Hepatocyte (in vitro differentiated cells): ENCODE results near the gene ENAH.

ENCODE experiments used
- EZH2 ChIP-seq: fragments of 200-600 bp; sonication (generic); IDR thresholded peaks from 2 replicates; pipeline ENCODE4 v1.6.1; 2016; ENCODE audit warnings: antibody characterized with exemption, mild to moderate bottlenecking, borderline replicate concordance
- EZH2phosphoT487 ChIP-seq: fragments of 200-600 bp; sonication (generic); IDR thresholded peaks from one replicate; pipeline ENCODE4 v1.6.1; 2018; ENCODE audit warnings: antibody characterized with exemption, mild to moderate bottlenecking, low read depth, moderate library complexity; ENCODE audit not compliant: unreplicated experiment, severe bottlenecking
- TF ChIP-seq, protein P1 (sequence below): fragments of 200-600 bp; sonication (generic); IDR thresholded peaks from 2 replicates; pipeline ENCODE4 v1.5.1; 2016; ENCODE audit warnings: antibody characterized with exemption, mild to moderate bottlenecking; ENCODE audit not compliant: poor library complexity

DNA sequence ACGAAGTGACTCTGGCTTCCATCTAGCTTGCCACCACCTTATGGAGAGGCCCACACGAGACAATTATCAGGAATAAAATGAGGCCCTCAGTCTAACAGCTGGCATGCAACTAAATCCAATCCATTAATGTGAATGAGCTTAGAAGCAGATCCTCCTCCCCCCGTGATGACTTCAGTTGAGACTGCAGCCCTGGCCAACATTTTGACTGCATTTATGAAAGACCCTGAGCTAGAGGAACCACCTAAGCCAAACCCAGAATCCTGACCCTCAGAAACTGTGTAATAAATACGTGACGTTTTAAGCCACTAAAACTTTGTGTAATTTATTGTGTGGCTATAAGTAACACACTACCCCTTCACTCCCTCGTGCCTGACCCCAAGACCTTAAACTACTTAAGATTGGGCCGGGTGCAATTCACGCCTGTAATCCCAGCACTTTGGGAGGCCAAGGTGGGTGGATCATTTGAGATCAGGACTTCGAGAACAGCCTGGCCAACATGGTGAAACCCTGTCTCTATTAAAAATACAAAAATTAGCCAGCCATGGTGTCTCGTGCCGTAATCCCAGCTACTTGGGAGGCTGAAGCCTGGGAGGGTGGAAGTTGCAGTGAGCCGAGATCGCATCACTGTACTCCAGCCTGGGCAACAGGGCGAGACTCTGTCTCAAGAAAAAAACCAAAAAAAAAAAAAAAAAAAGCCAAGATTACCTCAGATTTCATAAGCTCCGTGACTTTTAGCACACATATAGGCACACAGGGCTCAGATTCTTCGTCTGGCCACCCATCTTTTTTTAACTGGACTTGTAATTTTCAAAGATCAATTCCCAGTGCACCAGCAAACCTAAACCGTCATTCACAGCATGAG lies 72.5 kb downstream of the ENAH start:
- TF ChIP-seq, protein P1, sequence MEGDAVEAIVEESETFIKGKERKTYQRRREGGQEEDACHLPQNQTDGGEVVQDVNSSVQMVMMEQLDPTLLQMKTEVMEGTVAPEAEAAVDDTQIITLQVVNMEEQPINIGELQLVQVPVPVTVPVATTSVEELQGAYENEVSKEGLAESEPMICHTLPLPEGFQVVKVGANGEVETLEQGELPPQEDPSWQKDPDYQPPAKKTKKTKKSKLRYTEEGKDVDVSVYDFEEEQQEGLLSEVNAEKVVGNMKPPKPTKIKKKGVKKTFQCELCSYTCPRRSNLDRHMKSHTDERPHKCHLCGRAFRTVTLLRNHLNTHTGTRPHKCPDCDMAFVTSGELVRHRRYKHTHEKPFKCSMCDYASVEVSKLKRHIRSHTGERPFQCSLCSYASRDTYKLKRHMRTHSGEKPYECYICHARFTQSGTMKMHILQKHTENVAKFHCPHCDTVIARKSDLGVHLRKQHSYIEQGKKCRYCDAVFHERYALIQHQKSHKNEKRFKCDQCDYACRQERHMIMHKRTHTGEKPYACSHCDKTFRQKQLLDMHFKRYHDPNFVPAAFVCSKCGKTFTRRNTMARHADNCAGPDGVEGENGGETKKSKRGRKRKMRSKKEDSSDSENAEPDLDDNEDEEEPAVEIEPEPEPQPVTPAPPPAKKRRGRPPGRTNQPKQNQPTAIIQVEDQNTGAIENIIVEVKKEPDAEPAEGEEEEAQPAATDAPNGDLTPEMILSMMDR: no peak
- TF ChIP-seq EZH2phosphoT487 (no peak), EZH2 (no peak)
